ENCODE results near the gene HSPA5. TPM values are rescaled to one million over a fixed set of nuclear protein-coding genes. Genes with fewer than 3 reads are reported as not detected.
"Not testable (repeated sequence)": the region's sequence is repeated elsewhere in the genome, so short reads cannot be mapped to it uniquely, and the experiment has no call there.

Gene HSPA5
- total RNA-seq: 251 TPM

DNA sequence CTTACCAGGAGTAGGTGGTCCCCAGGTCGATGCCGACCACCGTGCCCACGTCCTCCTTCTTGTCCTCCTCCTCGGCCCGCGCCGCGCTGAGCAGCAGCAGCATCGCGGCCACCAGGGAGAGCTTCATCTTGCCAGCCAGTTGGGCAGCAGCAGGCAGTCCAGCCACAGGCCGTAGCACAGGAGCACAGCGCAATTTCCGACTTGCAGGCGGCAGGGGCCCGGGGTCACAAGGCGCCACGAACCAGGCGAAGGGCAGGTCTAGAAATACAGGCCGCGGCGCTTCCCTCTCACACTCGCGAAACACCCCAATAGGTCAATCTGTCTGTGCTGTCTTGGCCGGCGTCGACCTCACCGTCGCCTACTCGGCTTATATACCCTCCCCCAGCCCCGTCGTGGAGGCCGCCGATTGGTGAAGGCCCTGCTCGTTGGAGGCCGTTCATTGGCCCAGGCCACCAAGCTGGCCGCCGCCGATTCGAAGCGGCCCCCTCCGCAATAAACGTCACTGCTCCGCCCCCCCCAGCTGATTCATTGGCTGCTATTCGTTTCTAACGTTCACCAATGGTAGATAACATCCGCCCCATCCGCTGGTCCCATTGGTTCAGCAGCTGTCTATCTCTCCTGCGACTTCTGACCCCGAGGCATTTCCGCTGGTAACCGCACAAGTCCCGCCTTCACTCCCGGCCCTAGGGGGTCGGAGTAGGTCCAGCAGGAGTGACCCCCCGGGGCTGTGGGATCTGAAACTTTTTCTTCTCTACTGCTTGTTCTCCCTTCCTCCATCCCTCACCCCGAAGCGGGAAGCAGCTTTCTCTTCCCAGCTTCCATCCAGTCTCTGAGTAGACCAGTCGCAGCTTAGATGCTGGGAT is at the start of gene HSPA5:
Gene HSPA5, minus strand, starts transcription at position 344 of the 863 bp plus-strand sequence. Its CDS starts 217 bp downstream, at position 127.
- peak; percentile 93 for ATAC-seq
- peak; percentile 100 for DNase-seq (ENCODE audit: low spot score)

DNA sequence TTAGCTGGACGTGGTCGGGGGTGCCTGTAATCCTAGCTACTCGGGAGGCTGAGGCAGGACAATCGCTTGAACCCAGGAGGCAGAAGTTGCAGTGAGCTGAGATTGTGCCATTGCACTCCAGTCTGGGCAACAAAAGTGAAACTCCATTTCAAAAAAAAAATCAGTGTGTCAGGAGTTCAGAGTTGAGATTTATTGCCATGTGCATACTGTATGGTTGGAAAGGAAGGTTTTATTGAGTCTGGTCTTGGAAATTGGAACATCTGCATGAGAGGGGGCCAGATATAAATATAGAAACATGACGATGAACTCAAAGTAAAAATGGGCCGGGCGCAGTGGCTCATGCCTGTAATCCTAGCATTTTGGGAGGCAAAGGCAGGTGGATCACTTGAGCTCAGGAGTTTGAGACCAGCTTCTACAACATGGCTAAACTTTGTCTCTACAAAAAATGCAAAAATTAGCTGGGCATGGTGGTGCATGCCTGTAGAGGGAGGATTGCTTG is 45.8 kb upstream of the HSPA5 start:
- not testable (repeated sequence) for DNase-seq (ENCODE audit: low spot score)

DNA sequence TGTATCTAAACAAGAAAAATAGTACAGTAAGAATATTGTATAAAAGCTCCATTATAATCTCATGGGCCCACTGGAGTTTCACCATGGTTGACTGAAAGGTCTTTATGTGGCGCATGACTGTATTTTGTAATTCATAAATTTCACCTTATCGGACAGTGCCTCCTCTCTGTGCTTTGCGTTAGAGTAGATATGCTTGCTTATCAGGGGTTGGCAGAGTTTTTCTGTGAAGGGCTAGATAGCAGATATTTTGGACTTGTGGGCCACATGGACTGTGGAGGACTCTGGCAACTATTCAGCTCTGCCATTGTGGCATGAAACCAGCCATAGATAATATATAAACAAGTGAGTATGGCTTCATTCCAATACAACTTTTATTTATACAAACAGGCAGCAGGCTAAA is 43.7 kb upstream of the HSPA5 start:
- no peak for DNase-seq (ENCODE audit: low spot score)
- ATAC-seq: peak; percentile 22

More for the DNA sequence above, 45.8 kb upstream of the HSPA5 start:
- not testable (repeated sequence) for ATAC-seq

DNA sequence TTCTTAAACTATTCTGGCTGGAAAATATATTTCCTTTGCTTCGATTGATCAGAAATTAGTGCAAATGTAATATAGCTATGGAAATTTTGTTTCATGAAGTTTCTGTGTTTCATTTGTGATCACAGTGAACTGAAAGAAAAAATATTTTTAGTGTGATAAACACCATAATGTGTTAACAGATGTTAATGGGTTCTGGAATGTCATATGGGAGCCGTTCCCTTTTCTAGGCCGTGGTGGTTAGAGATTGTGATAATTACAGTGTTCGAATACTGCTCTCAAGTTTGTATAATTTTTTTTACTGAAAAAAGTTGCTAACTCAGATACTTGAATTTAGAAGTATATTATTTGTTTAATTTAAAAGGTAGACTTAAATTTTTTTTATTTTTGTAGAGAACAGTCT is 39.8 kb upstream of the HSPA5 start:
- DNase-seq (ENCODE audit: low spot score) (no peak), ATAC-seq (no peak)

DNA sequence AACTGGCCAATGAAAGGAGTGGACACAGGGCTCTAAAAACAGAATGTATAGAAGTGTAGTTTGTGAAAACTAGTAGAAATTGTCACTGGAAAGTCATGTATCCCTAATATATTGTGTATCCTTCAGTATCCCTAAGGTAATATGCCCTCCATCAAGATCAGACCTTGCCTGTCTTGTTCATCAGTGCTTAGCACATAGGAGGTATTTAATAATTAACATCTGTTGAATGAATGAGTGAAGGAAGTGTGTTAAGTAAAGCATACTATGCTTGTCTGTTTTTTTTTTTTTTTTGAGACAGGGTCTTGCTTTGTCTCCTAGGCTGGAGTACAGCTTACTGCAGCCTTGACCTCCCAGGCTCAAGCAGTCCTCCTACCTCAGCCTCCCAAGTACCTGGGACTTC is 36.3 kb upstream of the HSPA5 start:
- no peak for DNase-seq (ENCODE audit: low spot score)
- no peak for ATAC-seq

DNA sequence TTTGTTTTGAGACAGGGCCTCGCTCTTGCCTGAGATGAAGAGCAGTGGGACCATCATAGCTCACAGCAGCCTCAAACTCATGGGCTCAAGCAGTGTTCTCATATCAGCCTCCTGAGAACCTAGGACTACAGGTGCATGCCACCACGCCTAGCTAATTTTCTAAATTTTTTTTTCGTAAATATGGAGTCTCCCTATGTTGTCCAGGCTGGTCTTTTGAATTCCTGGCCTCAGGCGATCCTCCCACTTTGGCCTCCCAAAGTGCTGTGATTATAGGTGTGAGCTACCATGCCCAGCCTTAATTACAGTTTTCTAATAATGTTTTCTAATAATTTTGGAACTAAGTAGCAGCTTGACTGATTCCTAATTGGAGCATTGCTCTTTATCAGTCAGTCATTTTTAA is 35.6 kb upstream of the HSPA5 start:
- no peak for ATAC-seq
- no peak for DNase-seq (ENCODE audit: low spot score)

DNA sequence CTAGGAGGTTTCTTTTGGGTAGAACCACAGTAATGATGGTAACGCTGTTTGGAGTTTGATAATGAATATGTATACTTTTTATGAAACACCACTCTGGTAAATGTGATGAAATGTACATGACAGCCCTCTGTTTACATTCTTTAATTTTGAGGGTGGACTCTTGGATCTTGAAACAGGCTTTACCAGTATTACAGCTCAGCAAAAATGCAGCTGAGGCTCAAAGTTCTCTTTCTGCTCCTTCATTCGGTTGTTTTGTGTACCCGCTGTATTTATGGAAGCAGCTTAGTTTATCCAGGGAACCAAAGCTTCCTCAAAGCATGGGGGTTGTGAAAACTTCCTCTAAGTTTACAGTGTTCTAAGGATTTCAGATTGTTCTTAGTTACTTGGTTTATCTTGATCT is 31.6 kb upstream of the HSPA5 start:
- no peak for DNase-seq (ENCODE audit: low spot score)
- ATAC-seq: peak; percentile 87

DNA sequence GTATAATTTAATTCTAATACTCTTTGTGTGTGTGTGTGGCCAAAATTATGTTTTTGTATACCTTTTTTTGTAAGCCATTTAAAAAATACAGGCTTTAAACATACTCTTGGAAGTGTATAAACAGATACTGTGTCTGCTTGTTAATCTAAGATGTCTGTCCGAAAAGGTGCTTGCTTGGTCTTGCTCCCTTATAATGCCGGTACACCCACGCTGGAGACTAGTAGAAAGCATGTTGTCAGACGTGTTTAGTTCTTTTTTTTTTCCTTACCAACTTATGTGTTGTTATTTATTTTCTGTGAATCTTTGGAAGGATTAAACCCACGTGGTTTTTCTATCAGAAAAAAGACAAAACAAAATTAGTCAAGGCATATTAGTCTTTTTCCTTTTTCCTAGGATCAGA is 29.9 kb upstream of the HSPA5 start:
- DNase-seq (ENCODE audit: low spot score) (no peak), ATAC-seq (no peak)

DNA sequence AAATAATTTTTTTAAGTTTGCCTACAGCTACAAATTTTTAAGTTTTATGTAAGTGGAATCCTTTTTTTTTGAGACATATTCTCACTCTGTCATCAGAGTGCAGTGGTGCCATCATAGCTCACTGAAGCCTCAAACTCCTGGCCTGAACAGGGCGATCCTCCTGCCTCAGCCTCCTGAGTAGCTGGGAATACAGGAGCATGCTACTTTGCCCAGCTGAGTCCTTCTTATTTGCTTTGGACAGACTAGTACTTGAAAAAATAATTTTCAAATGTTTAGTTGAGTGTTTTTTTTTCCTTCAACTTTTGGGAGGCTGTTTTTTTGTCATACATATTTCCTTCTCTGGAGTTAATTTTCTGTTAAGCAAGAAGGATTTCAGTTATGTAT is 27.9 kb upstream of the HSPA5 start:
- ATAC-seq (no peak), DNase-seq (ENCODE audit: low spot score) (no peak)

DNA sequence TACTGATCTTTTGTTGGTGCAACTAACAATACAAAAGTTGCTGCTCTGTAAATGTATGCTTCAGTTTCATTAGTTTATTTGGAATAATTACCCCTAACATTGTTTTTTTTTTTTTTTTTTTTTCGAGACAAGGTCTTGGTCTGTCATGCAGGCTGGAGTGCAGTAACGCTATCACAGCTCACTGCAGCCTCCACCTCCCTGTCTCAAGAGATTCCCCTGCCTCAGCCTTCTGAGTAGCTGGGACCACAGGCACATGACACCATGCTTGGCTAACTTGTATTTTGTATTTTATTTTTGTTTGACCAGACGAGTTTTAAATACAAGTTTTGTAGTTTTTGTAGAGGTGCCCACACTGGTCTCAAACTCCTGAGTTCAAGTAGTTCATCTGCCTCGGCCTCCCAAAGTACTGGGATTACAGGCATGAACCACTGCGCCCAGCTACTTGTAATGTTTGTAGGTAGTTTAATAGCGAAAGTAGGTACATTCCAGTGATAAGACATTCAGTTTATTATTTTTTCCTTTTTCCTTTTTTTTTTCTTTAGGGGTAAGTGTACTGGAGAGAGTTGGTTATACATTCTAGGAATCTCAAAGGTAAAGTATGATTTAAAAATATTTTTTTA is 27.4 kb upstream of the HSPA5 start:
- ATAC-seq (no peak), DNase-seq (ENCODE audit: low spot score) (no peak)

DNA sequence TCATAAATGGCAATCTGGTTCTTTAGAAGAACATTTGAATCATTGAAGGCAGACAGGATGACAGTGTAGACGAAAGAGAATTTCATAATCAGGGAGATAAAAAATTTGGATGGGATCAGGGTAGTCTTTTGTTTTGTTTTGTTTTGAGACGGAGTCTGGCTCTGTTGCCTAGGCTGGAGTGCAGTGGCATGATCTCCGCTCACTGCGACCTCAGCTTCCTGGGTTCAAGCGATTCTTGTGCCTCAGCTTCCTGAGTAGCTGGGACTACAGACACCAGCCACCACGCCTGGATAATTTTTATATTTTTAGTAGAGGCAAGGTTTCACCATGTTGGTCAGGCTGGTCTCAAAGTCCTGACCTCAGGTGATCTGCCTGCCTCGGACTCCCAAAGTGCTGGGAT is 22.9 kb upstream of the HSPA5 start:
- DNase-seq (ENCODE audit: low spot score); ATAC-seq: not testable (repeated sequence)

DNA sequence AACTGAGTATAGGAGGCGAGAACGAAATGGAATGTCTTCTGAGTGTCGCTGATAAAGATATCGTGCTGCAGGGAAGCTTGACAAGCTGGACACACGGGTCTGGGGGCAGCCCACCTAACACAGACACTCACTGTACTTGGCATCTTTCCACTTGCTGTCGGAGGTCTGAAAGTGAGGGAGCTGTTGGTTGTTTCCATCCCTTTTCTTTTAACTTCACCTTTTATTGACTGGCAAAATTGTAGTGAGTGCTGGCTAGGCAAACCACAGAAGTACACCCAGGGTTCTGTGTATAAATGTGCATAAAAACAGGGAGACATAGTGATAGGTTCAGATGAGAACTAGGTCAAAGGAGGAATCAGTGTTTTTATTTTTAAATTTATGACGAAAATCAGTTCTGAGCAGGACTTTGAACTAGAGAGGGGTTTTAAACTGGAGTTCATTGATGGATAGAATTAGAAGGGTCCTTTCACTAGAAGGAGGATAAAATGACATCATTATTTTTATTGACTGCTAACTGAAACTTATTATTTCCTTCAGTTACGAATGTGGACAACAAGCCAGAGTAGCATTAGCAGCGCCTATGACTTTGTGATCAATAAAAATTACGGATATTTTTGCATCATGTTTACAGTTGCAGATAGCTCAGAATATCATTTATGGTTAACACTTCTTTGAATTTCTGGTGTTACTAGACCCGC is 21.3 kb upstream of the HSPA5 start:
- ATAC-seq: no peak

DNA sequence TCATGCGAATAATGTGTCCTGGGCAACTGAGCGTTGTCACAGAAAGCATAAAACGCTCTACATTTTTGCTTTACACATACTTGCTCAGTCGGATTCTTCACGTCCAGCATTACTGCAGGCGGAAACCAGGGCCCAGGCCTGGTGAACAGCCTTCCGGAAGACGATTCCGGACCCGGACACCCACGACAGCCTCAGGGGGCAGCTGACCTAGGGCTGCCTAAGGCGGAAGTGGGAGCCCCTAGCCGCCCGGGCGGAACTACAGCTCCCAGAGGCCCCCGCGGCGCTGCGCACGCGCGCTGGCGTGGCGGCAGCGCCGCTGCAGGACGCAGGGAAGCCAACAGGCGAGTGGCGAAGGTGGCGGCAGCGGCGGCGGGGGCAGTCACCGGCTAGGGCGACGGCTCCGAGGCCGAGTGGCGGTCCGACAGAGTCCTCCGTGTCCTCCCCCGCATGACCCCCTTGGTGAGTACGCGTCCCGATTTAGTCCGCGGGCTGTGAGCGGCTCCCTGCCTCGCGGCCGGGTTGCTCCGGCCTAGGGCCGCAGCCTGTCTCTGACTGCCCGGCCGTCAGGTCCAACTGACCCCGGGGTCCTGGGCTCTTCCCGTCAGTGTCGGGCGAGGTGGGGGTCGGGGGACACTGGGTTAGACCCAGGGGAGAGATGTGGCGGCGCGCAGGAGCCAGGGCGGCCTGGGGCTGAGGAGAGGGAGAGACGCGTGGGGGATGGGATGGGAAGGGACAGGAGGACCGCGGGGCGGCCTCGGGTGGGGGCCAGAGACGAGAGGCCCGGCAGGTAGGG is 20.6 kb upstream of the HSPA5 start, which contains the start of gene GAPVD1:
Gene GAPVD1, plus strand, starts transcription at position 326 of the 793 bp plus-strand sequence. CDS start 37,096 bp downstream, outside the sequence.
- DNase-seq (ENCODE audit: low spot score) (peak; percentile 92), ATAC-seq (peak; percentile 99)

More for the DNA sequence above, 21.3 kb upstream of the HSPA5 start:
- DNase-seq (ENCODE audit: low spot score): no peak

DNA sequence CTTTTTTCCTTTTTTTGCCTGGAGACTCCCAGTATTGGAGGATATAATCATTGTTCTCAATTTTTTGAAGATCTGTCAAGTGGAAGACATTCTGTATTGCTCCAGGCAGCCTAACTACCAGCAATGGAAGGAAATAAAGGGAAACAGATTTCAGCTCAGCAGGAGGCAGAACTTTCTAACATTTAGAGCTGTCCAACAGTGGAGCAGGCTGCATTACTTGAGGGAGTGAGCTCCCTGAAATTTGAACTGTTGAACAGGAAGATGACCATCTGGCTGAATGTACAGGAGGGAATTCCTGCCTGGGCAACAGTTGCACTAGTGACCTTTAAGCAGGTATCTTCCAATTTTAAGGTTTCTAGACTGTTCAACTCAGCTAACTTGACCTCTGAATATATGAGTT is 19.4 kb upstream of the HSPA5 start:
- DNase-seq (ENCODE audit: low spot score): no peak
- no peak for ATAC-seq

DNA sequence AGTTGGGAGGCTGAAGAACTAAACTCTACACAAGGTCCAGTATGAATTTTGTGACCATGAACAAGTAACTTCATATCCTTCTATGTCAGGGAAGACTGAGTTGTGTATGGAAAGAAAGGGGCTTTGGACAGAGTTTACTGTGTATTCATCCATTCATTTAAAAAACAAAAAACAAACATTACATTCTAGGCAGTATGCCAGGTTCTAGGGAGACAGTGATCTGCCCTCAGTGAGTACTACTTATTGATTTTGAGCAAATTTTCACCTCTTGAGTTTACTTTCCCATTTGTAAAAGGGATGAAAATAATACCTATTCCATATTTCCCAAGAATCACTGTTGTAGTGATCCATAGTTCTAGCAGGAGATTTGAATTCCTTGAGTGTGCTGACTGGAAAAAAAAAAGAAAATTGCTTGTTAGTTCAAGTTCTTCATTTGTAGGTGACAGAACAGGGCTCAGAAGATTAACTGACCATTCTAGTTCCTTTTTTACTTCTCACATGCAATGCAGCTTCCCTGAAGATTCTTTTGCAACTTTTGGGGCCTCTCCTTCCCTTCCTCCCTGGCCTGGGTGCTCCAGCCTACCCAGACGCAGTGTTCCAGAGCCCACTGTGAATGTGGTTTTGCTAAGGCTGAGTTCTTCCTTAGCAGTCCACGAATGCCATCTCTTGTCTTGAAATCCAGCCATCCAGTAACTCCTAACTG is 17.8 kb upstream of the HSPA5 start:
- no peak for ATAC-seq
- DNase-seq (ENCODE audit: low spot score): no peak

DNA sequence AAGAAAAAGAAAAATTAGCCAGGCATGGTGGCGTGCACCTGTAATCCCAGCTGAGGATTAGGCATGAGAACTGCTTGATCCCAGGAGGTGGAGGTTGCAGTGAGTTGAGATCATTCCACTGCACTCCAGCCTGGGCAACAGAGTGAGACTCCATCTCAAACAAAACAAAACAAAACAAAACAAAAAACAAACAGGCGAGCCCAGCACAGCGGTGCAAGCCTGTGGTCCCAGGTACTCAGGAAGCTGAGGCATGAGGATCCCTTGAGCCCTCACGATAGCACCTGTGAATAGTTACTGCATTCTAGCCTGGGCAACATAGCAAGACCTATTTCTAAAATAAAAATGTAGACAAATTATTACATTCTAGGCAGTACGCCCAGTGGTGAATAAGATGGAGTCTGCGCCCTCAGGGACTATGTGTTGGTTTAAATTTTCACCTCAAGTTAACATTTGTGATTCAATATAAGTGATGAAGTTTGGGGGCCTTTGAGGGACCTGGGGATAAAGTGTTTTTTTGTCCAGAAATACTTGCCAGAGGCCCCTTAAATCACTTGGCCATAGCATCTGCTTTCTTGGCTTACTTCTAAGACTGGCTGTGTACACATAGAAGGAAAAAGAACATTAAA is 17.1 kb upstream of the HSPA5 start:
- no peak for ATAC-seq
- DNase-seq (ENCODE audit: low spot score): no peak

DNA sequence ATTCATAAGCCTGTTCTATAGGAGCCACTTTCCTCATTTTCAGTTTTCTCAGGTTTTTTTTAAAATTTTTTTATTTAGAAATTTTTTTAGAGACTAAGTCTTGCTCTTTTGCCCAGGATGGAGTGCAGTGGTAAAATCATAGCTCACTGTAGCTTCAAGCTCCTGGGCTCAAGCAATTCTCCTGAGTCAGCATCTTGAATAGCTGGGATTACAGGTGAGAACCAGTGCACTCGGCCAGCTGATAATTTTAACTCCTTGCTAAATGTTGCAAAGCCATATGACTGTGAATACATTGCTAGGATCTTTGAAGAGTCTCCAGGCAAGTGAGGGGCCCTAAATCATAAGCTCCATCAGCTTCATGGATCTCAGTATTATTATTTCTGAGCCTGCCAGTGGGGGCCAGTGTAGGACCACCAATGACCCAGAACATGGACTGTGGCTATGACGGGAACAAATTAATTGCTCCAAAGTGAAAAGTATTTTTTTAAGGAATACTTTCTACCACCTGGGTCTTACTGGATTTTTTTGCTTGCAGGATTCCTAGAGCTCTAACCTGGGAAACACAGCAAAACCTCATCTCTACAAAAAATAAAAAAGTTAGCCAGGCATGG is 14.7 kb upstream of the HSPA5 start:
- DNase-seq (ENCODE audit: low spot score) (no peak), ATAC-seq (no peak)

DNA sequence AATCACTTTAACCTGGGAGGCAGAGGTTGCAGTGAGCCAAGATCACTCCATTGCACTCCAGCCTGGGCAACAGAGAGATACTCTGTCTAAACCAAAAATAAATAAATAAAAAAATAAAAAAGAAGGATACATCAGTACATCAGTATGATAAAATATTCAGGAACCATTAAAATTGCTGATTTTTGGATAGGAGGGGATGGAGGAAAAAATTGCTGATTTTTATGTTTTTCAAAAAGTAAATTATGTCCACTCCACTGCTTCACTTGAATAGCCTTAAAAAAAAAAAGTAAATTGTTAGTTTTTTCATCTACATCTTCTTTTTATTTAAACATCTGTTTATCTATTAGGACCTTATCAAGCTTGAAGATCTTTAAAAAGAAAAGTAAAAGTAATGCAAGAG is 13.1 kb upstream of the HSPA5 start:
- no peak for ATAC-seq
- no peak for DNase-seq (ENCODE audit: low spot score)

DNA sequence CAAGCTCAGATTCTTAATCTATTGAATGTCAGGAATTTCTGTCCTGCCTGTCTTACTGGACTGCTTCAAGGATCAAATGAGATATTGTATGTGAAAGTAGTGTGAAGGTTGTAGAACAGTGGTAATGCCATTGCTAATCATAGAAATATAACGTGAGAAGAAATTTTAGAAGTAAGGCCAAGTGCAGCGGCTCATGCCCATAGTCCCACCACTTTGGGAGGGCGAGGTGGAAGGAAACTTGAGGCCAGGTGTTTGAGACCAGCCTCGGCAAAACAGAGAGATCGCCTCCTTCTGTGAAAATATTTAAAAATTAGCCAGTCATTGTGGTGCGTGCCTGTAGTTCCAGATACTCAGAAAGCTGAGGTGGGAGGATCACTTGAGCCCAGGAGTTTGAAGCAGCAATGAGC is 5.1 kb upstream of the HSPA5 start:
- no peak for DNase-seq (ENCODE audit: low spot score)
- ATAC-seq: no peak

Measured in left lobe of liver (tissue), 2 donors.